COLO668 (cell line): Measurements from ENCODE around the gene PALM.
"Not testable (repeated sequence)": the region's sequence is repeated elsewhere in the genome, so short reads cannot be mapped to it uniquely, and the experiment has no call there.

ENCODE experiments used
- DNase-seq: peaks from one replicate; lab custom pipeline; 2025; ENCODE audit not compliant: unreplicated experiment; lab: John Stamatoyannopoulos, UW

The PALM gene, protein sequence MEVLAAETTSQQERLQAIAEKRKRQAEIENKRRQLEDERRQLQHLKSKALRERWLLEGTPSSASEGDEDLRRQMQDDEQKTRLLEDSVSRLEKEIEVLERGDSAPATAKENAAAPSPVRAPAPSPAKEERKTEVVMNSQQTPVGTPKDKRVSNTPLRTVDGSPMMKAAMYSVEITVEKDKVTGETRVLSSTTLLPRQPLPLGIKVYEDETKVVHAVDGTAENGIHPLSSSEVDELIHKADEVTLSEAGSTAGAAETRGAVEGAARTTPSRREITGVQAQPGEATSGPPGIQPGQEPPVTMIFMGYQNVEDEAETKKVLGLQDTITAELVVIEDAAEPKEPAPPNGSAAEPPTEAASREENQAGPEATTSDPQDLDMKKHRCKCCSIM

DNA sequence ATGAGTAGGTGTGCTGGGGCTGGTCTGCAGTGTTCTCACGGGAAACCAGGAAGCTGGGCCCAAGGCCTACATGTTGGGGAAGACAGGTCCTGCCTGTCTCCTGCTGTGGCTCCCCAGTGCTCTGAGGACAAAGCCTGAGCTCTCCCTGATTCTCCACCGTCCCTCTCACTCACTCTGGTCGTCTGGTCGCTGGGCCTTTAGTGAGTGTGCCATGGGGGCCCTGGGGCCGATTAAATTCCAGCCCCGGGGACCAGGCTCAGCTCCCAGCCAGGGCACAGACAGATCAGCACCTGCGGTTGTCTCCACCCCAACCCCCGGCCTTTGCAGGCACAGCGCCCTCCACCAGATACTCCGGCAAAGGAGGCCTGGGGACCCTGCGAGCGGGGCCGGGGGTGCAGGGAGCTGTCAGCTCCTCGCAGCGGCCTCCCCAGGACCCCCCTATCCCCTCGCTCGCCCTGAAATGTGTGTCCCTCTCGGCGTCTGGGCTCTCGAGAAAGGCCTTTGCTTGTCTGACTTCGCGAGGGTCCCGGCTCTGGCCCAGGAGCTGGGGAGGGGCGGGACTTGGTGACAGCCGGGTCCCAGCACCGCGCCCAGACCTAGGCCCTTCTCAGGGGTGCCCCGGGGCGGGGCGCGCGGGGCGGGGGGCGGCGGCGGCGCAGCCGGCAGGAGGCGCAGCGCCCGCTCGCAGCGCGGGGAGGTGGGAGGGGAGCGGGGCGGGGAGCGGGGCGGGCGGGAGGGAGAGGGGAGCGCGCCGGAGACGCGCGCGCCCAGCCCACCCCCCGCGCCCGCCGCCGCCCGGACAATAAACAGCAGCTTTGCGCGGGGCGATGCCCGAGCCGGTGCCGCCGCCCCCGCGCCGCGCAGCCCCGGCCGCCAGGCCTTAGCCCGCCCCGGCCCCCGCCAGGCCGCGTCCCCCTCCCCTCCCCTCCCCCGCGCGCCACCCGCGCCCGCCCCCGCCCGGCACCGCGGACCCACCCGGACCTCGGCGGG lies at the start of gene PALM:
Gene PALM (plus strand): TSS at position 782 of the 990 bp plus-strand sequence. CDS start 212 bp downstream, outside the sequence.
- no peak for DNase-seq

DNA sequence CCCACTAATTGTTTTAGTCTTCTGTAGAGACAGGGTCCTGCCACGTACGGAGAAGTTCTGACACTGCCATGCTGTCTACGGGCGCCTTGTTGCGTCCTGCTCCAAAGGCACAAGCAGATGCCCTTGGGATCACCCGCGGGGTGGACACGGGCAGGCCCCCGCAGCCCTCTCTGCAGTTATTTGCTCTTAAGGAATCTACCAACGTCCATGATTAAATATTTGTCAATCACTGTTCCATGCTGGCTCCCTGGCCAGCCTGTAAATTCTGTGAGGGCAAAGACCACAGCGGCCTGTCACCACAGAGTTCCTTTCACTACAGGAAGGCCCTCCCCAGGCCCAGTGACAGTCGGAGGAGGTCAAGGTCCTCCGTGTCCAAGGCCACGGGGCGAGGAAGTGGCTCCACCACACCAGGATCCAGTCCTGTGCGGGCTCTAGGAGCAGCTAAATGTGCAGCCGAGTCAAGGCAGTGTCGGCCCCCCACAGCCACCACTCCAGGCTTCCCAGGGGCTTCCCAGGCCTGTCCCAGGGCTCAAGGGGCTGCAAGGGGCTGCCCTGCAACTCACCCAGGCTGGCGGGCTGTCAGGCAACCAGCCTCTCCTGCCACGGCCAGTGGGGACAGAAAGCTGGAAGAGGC lies 47.8 kb upstream of the PALM start:
- DNase-seq = peak; percentile 31

DNA sequence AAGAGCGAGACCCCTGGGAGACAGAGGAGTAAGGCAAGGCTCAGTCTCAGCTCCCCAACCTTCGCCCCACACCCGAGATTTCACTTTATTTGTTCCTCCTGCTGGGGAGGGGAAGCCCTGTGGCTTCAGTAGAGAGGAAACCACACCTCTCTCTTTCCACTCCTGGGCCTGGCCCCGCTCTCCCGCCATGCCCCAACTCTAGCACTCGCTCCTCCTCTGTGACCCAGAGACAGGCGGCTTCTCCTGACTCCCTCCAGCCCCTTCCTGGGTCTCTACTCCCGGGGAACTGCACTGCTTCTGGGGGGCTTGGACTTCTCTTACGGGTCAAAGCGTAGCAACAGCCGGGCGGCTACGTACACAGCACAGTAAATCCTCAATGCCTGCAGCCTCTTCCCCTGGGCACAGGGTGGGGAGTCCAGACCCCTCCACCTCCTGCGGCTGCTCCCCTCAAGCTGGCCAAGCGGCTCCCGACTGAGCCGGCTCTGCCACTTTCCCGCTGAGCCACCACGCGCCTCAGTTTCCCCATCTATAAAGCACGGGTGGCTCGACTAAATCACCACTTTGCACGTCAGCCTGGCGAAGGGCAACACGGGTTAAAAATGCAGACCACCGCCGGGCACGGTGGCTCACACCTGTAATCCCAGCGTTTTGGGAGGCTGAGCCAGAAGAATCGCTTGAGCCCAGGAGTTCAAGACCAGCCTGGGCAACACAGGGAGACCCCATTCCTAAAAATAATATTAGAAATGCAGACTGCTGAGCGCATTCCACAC lies 47.1 kb upstream of the PALM start:
- DNase-seq = peak; percentile 32

GRCh38 chr19:662207-662961 lies 46.4 kb upstream of the PALM start:
- DNase-seq = peak; percentile 75

DNA sequence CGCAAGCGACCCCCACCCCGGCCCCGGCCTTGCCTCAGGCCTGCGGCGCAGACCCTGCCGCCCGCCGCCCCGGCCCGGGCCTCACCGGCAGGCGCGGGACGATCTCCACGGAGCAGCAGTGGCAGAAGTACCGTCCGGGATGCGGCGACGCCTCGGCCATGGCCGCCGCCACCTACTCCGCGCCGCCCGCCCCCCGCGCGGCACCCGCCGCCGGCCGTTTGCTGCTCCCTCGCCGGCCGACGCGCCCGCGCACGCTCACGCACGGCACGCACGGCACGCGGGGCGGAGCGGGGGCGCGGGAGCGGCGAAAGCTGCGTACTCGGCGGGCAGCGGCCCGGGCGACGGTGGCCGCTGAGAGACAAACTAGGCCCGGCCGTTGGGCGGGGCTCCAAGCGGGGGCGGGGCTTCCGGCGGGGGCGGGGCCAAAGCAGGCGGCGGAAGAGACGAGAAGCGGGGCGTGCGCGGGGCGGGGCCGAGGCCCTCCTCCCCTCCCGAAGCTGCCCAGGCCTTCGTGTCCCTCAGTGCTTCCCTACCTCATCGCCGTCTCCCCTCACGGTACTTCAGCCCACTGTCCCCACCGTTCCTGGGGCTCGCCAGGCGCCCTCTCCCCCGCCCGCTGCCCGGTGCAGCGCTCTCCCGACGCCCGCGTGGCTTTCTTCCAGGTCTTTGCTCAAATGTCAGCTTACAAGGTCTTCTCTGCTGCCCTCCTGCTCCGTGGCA lies 45.6 kb upstream of the PALM start, which contains the start of gene RNF126:
Gene RNF126 (minus strand): TSS at position 253 of the 720 bp plus-strand sequence. CDS start 93 bp downstream, at position 160.
- peak; percentile 97 for DNase-seq

GRCh38 chr19:663682-664117 lies 45.0 kb upstream of the PALM start:
- no peak for DNase-seq

DNA sequence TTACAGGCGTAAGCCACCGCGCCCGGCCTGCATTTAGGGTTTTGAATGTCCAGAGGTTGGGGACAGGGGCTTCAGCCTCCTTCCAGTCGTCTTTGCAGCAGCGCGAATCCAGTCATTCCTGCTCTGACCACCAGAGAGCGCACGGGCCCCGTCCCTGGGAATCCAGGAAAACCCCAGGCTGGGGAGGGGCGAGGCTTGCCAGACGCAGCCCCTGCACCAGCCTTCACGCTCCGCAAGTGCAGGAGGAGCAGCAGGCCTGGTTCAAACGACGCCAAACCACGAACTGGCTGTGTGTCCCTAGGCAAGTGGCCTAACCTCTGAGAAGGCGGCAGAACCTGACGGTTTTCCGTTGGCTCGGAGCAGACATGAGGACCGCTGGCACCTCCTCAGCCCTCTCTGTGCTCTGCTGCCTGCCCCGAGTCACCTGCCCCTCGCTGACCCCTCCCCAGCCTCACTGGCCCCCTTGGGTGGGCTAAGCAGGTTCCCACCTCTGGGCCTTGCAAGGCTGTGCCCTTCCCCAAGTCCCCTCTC lies 43.8 kb upstream of the PALM start:
- DNase-seq = peak; percentile 79

GRCh38 chr19:666985-667573 lies 41.7 kb upstream of the PALM start:
- DNase-seq = not testable (repeated sequence)

DNA sequence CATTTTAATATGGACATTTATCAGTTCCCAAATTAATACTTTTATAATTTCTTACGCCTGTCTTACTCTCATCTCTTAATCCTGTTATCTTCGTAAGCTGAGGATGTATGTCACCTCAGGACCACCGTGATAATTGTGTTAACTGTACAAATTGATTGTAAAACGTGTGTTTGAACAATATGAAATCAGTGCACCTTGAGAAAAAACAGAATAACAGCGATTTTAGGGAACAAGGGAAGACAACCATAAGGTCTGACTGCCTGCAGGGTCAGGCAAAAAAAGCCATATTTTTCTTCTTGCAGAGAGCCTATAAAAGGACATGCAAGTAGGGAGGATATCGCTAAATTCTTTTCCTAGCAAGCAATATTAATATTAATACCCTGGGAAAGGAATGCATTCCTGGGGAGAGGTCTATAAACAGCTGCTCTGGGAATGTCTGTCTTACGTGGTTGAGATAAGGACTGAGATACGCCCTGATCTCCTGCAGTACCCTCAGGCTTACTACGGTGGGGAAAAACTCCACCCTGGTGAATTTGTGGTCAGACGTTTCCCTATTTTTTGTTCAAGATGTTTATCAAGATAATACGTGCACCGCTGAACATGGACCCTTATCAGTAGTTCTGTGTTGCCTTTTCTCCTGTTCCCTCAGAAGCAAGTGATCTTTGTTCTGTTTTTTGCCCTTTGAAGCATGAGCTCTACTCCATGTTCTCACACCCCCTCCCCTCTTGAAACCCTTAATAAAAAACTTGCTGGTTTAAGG lies 39.9 kb upstream of the PALM start:
- DNase-seq = not testable (repeated sequence)

DNA sequence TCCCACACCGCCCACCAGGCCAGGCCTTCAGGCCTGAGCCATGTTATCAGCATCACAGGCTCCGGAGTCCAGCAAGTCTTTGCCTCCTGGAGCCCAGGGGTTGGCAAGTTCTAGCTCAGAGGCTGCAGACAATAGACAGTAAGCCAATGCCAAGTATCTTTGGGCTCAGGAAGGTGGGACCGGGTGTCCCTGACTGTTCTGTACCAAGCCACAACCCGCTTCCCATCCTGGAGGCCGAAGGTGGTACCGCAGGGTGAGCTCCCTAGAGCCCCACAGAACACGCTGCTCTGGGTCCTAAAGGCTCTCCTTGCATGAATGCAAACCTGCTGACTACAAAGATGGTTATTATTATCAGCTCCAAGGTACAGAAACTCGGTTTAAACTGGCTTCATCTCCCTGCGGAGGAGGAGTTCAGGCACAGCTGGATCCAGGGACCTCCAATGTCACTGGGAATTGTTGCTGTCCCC lies 38.1 kb upstream of the PALM start:
- DNase-seq = no peak

DNA sequence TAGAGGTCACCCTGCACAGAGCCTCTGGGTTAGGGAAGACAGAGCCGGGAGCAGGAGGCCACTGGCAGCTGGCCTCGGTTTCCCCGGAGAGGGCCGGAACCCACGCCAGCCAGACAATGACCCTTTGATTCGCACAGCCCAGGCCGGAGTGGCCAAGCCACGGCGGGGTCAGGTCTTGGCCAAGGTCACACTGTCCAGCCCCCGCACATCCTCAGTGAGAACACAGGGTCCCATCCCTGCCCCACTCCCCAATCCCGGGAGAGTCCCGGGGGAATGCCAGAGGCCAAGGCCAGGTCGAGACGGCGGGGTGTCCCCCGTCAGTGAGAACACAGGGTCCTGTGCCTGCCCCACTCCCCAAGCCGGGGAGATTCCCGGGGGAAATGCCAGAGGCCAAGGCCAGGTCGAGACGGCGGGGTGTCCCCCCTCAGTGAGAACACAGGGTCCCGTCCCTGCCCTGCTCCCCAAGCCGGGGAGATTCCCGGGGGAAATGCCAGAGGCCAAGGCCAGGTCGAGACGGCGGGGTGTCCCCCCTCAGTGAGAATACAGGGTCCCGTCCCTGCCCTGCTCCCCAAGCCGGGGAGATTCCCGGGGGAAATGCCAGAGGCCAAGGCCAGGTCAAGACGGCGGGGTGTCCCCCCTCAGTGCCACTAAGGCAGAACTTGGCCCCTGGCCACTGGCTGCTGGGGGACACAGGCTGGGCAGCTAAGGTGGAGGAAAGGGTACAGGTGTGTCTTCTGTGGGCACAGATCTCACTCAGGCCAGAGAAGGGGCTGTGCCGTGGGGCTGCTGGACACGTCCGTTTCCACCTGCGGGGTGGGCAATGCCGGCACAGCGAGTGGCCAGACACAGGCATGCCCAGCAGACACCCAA lies 34.2 kb upstream of the PALM start:
- no peak for DNase-seq

GRCh38 chr19:676007-676338 lies 32.8 kb upstream of the PALM start:
- no peak for DNase-seq

GRCh38 chr19:676339-677105 lies 32.2 kb upstream of the PALM start, which contains the start of gene FSTL3:
FSTL3 (plus strand) TSS chr19:676392; CDS start chr19:676424, 32 bp downstream.
- no peak for DNase-seq

DNA sequence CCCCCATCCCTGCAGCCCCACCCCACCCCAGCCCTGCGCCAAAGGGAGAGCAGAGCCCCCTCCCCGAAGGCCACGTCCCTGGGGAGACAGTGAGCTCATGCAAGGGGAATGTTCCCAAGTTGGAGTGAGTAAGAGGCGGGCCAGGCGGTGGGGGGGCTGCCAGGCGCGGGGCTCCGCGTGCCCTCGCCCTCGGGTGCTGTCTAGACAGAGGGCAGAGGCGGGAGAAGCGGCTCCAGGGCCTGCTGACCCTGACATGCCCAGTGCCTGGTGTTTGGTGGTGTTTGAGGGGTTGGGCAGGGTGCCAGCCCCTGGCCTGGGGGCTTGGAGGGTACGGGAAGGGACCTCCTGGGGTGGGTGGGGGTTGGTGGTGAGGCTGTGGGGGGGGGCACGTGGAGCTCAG lies 31.5 kb upstream of the PALM start:
- DNase-seq = peak; percentile 60

GRCh38 chr19:677601-678436 lies 30.9 kb upstream of the PALM start:
- DNase-seq = peak; percentile 89
